SK-N-MC (cell line): ENCODE data around the gene OLFML3.

Experiments used
- EZH2 ChIP-seq: fragments of 200-600 bp; sonication (generic); IDR thresholded peaks from one replicate; pipeline ENCODE4 v1.6.1; 2017; ENCODE audit warnings: antibody characterized with exemption
- POLR2AphosphoS5 ChIP-seq: IDR thresholded peaks from 2 replicates; pipeline ENCODE4 v1.6.1; 2012; ENCODE audit warnings: mild to moderate bottlenecking, low read depth, low read length, borderline replicate concordance

GRCh38 chr1:113946112-113946511, 33.2 kb upstream of the OLFML3 start:
- TF ChIP-seq POLR2AphosphoS5 = no peak
- TF ChIP-seq EZH2 = no peak
